DMS79 (cell line): Measurements from ENCODE around the gene CDH4.

ENCODE experiments used
- DNase-seq: peaks from one replicate; lab custom pipeline; 2025; lab: John Stamatoyannopoulos, UW

CDH4 gene

DNA sequence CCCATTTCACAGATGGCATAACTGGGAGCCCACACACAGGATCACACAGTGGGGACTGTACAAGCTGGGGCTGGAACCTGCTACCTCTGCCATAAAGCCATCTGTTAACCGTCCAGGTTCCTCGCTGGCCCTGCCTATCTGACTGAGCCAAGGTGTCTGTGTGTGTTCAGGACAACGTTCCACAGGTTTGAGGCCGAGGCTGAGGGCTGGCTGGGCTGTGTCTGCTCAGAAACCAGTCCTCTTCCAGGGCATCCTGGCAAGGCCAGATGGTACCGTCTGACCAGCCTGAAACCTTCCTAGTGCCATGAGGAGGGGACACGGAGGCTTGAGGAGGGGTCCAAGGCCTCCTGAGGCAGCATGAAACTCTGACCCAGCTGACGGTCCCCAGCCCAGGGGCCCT lies 663.0 kb downstream of the CDH4 start:
- no peak for DNase-seq

DNA sequence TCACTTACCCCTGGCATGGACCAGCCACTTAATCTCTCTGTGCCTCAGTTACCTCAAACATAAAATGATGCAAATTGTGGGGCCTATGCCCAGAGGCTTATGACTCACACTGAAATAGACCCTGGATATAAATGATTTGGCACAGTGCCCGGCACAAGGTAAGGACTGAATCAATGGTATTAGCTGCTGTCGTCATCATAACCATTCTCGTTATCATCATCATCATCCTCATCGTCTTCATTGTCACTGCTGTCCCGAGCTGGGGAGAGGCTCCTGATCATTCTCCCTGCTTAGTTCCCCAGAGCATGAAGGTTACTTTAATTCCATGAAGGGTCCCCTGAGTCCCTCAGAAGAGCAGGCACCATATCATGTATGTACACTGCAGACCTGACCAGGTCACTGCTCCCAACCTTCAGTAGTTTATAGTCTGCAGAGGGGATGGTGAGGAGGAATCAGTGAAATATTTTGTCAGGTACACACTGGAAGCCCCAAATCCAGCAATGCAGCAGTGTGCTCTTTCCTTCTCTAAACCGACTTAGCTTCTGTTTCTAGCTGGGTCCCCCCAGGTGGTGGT lies 664.3 kb downstream of the CDH4 start:
- DNase-seq, result no peak

DNA sequence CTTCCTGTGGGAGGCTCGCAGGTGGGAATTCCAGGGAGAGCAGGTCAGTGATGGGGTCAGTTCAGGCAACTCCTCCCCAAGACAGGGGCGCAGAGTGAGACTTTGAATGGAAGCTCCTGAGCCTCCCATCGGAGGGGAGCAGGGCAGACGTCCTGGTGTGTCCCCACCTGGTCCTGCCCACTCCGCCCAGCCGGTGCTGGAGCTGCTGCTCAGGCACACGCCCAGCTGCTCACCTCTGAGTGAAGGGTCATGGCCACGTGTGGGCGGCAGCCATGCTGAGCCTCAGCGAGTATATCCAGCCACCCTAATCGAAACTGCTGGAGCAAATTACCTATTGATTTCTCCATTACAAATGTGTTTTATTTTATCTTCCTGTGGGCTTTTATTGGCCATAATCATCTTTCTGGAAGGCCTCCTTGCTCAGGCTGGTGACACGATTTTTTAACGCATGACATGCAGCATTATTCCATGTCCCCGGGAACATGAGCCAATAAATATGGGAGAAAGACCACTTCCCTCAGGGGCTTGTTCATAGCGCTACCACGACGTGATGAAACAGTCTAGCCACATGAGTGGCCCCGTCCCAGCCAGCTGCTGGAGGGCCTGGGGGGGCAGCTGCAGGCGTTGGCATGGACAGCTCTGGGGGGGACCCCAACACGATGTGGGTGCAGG lies 665.5 kb downstream of the CDH4 start:
- DNase-seq, result no peak

DNA sequence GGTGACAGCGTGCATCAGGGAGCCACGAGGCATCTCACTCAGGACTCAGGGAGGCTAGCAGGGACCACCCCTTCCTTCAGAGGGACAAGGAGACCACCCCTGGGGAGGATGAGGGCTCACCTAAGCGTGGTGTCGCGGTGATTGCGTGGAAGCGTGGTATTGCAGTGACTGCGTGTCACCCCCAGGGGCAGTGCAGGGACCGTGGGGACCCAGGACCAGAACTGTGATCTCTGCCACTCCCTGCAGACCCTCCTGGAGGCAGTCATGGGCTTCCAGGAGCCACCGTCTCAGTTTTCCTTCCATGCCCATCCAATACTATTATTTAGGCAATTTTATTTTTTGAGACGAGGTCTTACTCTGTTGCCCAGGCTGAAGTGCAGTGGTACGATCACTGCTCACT lies 666.5 kb downstream of the CDH4 start:
- no peak for DNase-seq

DNA sequence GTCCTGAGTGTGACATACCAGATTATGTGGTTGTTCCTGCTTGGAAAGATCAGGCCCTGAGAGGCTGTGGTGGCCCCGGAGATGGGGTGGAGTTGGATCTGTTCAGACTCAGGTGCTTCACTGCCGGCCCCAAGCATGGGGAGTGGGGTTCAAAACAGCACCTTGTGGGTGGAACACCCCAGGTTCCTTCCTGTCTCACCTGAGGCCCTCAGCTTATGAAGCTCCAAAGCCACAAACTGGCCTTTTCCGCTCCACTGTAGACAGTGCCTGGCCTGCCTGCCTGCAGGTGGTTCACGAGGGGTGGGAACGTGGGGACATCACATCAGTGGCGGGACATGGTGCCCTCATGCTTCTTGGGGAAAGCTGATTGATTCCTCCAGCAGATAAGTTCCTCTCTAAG lies 667.2 kb downstream of the CDH4 start:
- no peak for DNase-seq

DNA sequence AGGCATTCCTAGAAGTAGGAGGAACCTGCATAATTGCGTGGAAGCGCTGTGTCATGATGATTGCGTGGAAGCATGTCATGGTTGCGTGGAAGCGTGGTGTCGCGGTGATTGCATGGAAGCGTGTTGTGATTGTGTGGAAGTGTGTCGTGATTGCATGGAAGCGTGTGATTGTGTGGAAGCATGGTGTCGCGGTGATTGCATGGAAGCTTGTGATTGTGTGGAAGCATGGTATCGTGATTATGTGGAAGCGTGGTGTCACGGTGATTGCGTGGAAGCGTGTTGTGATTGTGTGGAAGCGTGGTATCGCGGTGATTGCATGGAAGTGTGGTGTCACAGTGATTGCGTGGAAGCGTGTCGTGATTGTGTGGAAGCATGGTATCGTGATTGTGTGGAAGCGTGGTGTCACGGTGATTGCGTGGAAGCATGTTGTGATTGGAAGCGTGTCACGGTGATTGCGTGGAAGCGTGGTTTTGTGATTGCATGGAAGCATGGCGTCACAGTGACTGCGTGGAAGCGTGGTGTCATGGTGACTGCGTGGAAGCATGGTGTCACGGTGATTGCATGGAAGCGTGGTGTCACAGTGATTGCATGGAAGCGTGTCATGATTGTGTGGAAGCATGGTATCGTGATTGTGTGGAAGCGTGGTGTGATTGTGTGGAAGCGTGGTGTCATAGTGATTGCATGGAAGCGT lies 667.8 kb downstream of the CDH4 start:
- no peak for DNase-seq

DNA sequence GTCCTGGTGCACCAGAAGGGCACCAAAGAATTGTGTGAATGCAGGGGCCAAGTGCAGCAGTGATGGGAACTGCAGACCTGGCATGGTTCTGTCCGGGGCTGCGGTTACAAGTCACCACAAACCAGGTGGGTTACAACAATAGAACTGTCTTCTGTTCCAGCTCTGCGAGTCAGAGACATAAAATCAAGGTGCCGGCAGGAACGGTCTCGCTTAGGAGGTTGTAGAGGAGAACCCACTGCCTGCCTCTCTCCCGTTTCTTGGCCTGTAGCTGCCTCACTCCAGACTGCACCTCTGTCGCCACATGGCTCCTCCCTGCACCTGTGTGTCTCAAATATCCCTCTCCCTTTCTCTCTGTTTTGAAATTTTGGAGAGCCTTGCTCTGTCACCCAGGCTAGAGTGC lies 670.4 kb downstream of the CDH4 start:
- no peak for DNase-seq

DNA sequence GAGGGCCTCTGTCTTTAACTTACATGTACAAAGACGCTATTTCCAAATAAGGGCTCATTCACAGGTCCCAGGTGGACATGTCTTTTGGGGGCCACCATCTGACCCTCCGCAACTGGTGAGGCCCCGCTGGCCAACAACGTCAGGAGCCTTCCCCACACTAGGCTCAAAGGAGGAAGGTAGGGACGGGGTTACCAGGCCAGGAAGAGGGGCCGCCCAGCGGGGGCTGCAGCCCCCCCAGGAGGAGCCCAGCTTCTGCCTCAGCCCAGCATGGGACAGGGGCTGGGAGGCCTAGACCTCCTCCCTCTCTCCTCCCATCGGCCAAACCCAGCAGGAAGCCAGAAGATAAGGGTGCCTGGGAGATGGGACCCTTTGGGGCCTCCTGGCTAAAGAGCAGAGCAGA lies 670.9 kb downstream of the CDH4 start:
- no peak for DNase-seq

DNA sequence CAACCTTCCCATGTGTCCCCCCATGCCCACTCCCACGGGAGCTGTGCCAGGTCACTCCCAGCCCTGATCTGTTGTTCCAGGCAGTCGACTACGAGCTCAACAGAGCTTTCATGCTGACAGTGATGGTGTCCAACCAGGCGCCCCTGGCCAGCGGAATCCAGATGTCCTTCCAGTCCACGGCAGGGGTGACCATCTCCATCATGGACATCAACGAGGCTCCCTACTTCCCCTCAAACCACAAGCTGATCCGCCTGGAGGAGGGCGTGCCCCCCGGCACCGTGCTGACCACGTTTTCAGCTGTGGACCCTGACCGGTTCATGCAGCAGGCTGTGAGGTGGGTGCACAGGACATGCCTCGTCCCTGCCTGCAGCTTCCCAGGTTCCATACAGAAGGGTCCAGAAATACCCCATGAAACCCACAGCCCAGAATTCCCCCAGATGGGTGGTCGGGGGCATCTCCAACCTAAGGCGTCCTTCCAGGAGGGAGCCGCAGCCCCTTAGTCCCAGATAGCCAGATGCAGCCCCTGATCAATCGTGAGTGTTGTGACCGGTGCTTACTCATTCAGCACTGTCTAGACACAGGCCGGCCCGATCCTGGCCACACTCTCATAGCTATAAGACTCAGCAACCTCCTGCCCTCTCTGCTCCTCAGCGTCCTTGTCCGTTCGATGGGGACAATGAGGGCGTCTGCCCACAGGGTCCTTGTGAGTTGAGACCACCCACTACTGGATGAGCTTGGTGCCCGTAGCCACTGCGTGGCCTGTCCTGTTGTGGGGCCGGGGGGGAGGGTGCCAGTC lies 671.5 kb downstream of the CDH4 start:
- no peak for DNase-seq

DNA sequence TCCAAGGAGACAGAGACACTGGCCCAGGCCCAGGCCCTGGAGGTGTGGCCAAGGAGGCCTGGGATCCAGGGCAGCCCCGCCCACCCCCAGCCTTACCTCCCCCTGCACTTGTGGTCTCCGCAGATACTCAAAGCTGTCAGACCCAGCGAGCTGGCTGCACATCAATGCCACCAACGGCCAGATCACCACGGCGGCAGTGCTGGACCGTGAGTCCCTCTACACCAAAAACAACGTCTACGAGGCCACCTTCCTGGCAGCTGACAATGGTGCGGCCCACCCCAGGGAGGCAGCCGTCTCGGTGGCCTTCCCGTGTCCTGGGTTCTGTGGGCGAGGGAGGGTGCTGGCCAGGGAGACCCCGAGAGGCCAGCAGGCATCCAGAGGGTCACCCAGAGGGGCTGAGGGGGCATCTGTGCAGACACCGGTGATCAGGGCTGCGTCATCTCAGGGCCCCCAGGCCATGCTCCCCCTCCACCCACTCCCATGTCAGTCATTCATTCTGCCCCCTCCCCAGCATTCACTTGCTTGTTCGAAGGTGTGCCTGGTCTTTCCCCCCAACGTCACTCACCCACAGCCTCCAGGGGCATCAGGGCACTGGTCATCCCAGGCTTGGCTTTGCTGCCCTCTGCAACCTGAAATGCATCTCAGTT lies 672.3 kb downstream of the CDH4 start:
- no peak for DNase-seq

DNA sequence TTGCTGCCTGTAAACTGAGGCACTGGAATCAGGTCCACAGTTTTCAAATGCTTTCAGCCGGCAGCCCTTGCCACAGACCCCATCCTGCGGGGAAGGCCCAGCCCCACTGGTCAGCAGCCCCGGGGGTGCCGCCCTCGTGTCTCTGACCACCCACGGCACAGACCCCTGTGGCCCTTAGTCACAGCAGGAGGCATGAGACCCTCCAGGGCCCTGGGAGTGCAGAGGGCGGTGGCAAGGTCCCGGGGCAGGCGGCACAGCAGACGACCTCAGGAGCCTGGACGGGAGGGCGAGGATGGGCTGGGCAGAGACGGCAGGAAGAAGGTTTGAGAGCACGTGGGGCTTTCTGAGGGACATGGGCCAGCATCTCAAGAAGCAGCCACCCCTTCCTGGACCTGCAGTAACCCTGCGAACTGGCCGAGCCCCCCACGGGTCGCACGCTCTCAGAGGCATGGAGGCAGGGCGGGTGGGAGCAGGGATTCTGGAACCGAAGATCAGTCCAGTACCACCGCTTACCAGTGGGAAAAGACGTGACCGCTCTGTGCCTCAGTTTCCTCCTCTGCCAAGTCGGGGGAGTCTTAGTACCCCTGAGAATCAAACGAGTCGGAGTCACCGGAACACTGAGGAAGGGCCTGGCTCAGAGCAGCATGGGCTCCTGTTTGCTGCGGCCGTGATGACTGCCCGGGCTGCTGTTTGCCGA lies 672.9 kb downstream of the CDH4 start:
- DNase-seq, result no peak

DNA sequence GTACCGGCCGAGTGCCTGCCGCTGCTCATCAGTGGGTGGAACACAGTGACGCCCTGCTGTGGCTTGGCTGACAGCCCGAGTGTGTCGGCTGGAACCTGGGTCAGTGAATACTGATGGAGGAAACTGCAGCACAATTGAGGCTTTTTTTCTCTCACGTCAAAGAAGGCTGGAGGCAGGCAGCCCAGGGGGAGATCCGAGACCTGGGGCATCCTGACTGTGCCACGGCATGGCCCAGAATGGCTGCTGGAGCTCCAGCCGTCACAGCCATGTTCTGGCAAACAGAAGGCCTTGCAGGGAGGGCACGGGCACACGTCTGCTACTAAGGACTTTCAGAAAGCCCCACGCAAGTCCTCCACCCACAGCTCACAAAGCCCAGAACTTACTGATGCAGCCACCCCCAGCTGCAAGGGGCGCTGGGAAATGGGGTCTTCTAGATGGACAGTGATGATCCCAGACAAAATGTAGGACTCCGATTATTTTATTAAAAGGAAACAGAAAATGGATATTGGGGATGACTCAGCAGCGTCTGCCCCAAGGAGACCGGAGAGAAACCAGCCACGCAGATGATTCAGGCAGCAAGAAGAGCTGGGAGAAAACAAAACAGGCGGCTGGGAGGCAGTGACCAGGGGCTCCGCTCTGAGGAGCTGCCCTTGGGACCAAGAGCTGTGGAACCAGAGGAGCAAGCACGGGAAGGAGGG lies 673.6 kb downstream of the CDH4 start:
- peak; percentile 24 for DNase-seq

DNA sequence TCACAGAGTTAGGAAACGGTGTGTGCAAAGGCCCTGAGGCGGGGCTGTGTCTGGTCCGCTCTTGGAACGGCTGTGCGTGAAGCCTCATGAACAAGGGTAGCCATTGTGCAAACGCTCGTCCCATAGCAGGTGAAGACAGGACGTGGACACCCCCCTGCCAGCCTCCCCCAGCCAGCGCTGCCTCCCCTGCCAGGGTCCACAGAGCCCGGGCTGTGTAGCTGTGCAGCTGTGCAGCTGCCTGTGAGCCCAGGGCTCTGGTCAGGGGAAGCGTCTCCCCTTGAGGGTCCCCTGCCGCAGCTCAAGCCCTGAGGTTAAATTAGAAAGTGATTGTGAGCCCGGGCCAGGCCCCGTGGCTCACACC lies 674.2 kb downstream of the CDH4 start:
- DNase-seq, result no peak

DNA sequence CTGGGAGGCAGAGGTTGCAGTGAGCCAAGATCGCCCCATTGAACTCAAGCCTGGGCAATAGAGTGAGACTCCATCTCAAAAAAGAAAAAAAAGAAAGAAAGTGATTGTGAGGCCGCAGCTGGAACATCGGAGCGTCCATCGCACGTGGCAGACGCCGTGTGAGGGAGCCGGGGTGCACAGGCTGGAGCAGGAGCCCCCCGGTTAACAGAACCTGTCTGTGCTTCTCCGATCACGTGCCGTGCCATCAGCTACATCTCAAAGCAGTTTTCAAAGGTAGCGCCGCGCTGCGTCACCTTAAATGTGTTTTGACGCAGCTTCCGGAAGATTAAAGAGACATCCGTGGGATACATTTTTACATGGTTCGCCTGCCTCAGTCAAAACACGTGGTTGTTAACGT lies 674.7 kb downstream of the CDH4 start:
- DNase-seq, result no peak

DNA sequence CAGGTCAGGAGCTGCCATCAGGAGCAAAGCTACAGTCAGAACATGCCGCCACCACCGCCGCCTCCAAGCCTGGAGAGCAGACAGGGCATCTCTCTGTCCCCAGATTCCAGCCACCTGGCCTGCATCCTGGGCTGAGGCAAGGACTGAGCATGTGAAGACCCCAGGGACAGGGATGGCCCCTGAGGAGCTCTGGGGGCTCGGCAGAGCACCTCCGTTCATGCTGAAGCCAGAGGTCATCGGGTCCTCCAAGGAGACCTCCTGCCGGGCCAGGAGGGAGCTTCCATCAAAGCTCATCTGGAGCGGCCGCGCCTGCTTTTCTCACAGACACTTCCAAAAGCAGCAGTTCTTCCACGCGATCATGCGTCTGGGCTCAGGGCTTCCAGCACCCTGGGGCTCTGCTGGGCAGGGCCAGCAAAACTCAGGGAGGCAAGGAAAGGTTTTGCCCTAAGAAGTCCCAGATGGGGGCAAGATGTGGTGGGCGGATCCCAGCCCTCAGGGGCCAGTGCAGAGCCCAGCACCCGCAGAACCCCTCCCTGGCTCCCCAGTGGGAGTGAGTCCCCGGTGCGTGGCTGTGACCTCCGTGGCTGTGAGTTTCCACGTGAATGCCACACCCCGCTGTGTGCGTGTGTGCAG lies 675.2 kb downstream of the CDH4 start:
- no peak for DNase-seq

DNA sequence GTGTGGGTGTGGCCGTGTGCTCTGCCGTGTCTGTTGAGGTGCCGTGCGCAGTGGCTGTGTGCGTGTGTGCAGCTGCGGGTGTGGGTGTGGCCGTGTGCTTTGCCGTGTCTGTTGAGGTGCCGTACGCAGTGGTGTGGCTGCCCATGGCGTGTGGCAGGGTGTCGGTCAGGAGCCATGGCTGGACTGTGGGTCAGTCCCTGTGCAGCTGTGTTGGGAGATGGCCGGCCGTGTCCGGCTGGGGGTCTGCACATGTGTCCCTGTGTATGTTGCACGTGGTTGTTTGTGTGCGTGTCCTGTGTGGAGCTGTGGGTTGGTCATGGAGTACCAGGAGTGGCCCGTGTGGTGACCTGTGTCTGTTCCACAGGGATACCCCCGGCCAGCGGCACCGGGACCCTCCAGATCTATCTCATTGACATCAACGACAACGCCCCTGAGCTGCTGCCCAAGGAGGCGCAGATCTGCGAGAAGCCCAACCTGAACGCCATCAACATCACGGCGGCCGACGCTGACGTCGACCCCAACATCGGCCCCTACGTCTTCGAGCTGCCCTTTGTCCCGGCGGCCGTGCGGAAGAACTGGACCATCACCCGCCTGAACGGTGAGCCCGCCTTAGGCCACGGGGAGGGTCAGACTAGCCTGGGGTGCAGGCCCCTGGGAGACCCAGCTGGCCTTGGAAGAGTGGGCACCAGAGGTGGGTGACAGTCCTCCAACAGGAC lies 675.9 kb downstream of the CDH4 start:
- DNase-seq, result no peak

DNA sequence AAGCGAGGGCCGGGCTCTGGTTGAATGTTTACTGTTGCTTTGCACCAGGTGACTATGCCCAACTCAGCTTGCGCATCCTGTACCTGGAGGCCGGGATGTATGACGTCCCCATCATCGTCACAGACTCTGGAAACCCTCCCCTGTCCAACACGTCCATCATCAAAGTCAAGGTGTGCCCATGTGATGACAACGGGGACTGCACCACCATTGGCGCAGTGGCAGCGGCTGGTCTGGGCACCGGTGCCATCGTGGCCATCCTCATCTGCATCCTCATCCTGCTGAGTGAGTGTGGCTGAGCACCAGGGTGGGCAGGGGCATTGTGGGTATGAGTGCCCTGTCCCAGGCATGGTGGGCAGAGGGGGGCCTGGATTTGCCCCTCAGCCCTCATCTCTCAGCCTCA lies 677.5 kb downstream of the CDH4 start:
- DNase-seq, result no peak

DNA sequence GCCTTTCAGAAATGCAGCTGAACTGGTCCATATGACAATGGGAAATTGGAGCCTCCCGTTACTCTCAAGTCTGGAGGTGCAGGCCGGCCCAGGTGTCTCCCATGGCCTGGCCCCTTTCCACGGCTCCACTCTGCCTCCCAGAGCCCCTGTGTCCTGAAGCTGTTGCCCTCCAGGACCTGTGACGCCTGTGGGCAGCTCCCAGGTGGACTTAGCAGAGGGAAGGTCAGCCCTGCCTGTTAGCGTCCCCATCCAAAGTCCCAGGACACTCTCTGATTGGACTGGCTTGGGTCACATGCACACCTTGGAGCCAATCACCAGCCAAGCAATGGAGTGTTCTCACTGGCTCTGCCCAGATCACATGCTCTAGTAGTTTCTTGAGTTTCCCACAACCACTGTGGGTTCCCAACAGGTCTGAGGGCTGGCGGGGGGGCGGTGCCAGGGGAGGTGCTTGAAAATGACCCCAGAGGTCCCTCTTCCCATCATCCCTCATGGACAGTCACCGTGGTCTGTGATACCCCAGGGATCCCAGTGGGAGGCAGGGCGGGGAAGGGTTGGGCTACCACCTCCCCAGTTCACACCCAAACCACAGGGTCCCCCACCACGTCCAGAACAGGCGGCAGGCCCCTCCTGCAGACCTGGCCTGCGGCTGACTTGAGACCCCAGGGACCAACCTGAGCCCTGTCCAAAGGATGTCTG lies 678.1 kb downstream of the CDH4 start:
- no peak for DNase-seq

DNA sequence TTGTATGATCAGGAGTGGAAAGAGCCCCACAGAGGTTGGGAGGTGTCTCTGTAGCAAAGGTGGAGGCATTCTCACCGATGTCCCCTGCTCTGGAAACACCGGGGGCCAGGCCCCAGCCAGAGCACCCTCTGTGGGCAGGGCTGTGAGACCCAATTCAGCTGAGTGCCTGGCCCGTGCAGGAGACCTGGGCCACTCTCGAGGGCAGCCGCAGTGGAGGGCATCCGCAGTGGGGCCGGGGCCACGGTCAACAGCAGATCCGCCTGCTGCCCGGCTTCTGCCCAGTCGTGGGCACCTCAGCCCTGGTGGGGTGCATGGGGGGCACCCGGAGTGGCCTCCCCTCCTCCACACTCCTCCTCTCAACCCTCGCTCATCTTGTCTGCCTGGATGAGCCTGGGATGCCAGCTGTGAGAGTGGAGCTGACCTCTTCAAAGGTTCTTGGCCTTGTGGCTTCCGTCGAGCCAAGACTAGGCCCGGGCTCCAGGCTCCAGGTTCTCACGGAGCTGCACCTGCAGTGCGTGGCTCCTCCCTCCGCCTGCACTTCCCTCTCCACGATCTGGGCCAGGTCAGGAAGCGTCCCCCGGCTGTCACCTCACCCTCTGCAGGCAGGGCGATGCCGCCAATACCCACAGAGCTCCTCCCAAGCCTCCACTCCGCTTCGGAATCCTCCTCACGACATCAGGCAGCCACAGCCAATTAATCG lies 678.9 kb downstream of the CDH4 start:
- DNase-seq, result no peak
